Tibial nerve (tissue), 4 donors: ENCODE measurements around the gene ZDHHC5.

Source experiments
- EP300 ChIP-seq, 2 donors: sonication (generic); formaldehyde crosslinking; IDR thresholded peaks; one replicate each; pipeline ENCODE4 v1.6.1; 2017; ENCODE audit warnings: antibody characterized with exemption in 2 of 2, mild to moderate bottlenecking in 1 of 2
- POLR2A ChIP-seq, 2 donors: fragments of 450-650 bp; IDR thresholded peaks; one replicate each; pipeline ENCODE4 v1.6.1; 2017; ENCODE audit warnings: antibody characterized with exemption in 2 of 2, mild to moderate bottlenecking in 2 of 2, moderate library complexity in 2 of 2
- TF ChIP-seq, protein P1 (sequence below), 5 experiments: fragments of 200-600 bp in 3 of 5; fragments of 450-650 bp in 2 of 5; sonication (generic) in 3 of 5; IDR thresholded peaks; one replicate each; pipeline ENCODE4 v1.5.1; 2016 to 2019; ENCODE audit warnings: antibody characterized with exemption in 5 of 5, mild to moderate bottlenecking in 3 of 5, moderate library complexity in 2 of 5

DNA sequence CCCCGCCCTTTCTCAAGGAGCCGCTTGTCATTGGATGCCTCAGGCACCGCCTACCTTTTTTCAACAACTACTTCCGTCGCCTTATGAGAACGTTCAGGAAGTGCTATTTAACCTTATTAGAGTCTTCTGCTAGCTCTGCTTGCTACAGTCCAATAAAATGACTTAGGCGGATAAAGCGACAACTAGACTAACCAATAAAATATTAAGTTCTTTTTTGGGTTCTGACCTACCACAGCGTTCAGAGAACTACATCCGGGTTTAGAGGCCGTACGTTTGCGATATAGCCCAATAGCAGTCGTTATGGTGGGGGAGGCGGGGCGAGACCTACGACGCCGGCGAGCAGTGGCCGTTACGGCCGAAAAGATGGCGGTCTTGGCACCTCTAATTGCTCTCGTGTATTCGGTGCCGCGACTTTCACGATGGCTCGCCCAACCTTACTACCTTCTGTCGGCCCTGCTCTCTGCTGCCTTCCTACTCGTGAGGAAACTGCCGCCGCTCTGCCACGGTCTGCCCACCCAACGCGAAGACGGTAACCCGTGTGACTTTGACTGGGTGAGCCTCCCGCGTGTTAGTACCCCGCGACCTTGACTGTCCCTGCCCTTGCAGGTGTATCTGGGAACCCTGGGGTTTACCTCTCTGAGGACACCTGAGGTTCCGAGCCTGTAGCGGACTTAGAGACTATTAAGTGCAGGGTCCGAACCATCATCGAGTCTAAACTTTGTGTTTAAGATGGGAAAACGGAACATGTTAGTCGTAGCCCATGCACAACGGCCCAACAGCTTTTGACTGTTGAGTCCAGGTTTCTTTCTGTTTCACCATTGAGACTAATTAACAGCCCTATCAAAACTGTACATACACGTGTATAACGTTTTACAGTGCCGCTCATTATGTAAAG lies 44.6 kb downstream of the ZDHHC5 start, which contains the start of gene TMX2:
- TF ChIP-seq, protein P1, sequence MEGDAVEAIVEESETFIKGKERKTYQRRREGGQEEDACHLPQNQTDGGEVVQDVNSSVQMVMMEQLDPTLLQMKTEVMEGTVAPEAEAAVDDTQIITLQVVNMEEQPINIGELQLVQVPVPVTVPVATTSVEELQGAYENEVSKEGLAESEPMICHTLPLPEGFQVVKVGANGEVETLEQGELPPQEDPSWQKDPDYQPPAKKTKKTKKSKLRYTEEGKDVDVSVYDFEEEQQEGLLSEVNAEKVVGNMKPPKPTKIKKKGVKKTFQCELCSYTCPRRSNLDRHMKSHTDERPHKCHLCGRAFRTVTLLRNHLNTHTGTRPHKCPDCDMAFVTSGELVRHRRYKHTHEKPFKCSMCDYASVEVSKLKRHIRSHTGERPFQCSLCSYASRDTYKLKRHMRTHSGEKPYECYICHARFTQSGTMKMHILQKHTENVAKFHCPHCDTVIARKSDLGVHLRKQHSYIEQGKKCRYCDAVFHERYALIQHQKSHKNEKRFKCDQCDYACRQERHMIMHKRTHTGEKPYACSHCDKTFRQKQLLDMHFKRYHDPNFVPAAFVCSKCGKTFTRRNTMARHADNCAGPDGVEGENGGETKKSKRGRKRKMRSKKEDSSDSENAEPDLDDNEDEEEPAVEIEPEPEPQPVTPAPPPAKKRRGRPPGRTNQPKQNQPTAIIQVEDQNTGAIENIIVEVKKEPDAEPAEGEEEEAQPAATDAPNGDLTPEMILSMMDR (IDR thresholded peaks at IDR 0.05) = peak in 1 of 5 experiments; percentile 45
- TF ChIP-seq EP300 (IDR thresholded peaks at IDR 0.05) = peak; percentile 73 to 80
- peak in 1 of 2 donors; percentile 38 for TF ChIP-seq POLR2A (IDR thresholded peaks at IDR 0.05)
